GM19023 (cell line): Measurements from ENCODE around the gene MTCL1.
"Not testable (repeated sequence)": the region's sequence is repeated elsewhere in the genome, so short reads cannot be mapped to it uniquely, and the experiment has no call there.

Experiments used
- ATAC-seq: cut with Tn5 transposase; IDR thresholded peaks from one replicate; pipeline ENCODE4 v1.9.1; 2021; ENCODE audit warnings: mild to moderate bottlenecking, moderate library complexity; ENCODE audit not compliant: unreplicated experiment

Gene MTCL1

GRCh38 chr18:8741117-8741516, 35.8 kb downstream of the MTCL1 start:
- ATAC-seq: no peak

- no peak for ATAC-seq
Measured at GRCh38 chr18:8741532-8741931, 36.2 kb downstream of the MTCL1 start.

- no peak for ATAC-seq
Measured at GRCh38 chr18:8742387-8743361, 37.3 kb downstream of the MTCL1 start.

- ATAC-seq: no peak
Measured at GRCh38 chr18:8744038-8744437, 38.7 kb downstream of the MTCL1 start.

GRCh38 chr18:8744656-8745055, 39.3 kb downstream of the MTCL1 start:
- no peak for ATAC-seq

- no peak for ATAC-seq
Measured at GRCh38 chr18:8745355-8746014, 40.1 kb downstream of the MTCL1 start.

GRCh38 chr18:8747440-8747937, 42.1 kb downstream of the MTCL1 start:
- no peak for ATAC-seq

- ATAC-seq: no peak
Measured at GRCh38 chr18:8749492-8749891, 44.1 kb downstream of the MTCL1 start.

- no peak for ATAC-seq
Measured at GRCh38 chr18:8750954-8751415, 45.6 kb downstream of the MTCL1 start.

- no peak for ATAC-seq
Measured at GRCh38 chr18:8751692-8752091, 46.3 kb downstream of the MTCL1 start.

- ATAC-seq: no peak
Measured at GRCh38 chr18:8752329-8752728, 47.0 kb downstream of the MTCL1 start.

GRCh38 chr18:8754995-8755960, 49.9 kb downstream of the MTCL1 start:
- no peak for ATAC-seq

- no peak for ATAC-seq
Measured at GRCh38 chr18:8756571-8756970, 51.2 kb downstream of the MTCL1 start.

- no peak for ATAC-seq
Measured at GRCh38 chr18:8757396-8757997, 52.1 kb downstream of the MTCL1 start.

GRCh38 chr18:8758466-8758865, 53.1 kb downstream of the MTCL1 start:
- ATAC-seq: no peak

- no peak for ATAC-seq
Measured at GRCh38 chr18:8760984-8761383, 55.6 kb downstream of the MTCL1 start.

- not testable (repeated sequence) for ATAC-seq
Measured at GRCh38 chr18:8761535-8761934, 56.2 kb downstream of the MTCL1 start.

- no peak for ATAC-seq
Measured at GRCh38 chr18:8762968-8763367, 57.6 kb downstream of the MTCL1 start.

- ATAC-seq: no peak
Measured at GRCh38 chr18:8763611-8764010, 58.3 kb downstream of the MTCL1 start.

GRCh38 chr18:8765783-8766463, 60.6 kb downstream of the MTCL1 start:
- ATAC-seq: no peak
